Measurements from ENCODE around the gene MCAT.
"Not testable (repeated sequence)": the region's sequence is repeated elsewhere in the genome, so short reads cannot be mapped to it uniquely, and the experiment has no call there.

Gene MCAT

DNA sequence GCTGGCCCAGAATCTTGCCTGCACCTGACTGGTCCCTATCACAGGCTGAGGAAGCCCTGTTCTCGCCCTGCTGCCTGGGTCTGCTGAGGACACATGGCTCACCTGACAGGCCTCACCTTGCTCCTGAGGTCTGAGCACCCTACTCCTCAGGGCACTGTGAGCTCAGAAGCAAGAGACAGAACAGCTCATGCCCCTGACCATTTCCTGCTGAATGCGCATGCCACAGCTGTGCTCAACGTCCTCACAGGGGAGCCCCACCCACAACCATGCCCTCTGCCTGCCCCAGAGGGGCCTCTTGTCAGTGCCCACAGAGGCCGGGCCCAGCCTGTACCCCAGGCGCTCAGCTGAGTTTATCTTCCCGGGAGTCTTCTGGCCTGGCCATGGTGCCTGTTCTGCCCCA, 5.4 kb upstream of the MCAT start:
- no peak for DNase-seq (ENCODE audit: low read depth)
- H3K4me3 ChIP-seq (ENCODE audit: low read depth, low read length), result no peak overlapping the region
- in situ Hi-C loops (cut with HindIII; ENCODE audit: low sequenced_read_pairs), result no loop called here
- TF ChIP-seq, protein P1, sequence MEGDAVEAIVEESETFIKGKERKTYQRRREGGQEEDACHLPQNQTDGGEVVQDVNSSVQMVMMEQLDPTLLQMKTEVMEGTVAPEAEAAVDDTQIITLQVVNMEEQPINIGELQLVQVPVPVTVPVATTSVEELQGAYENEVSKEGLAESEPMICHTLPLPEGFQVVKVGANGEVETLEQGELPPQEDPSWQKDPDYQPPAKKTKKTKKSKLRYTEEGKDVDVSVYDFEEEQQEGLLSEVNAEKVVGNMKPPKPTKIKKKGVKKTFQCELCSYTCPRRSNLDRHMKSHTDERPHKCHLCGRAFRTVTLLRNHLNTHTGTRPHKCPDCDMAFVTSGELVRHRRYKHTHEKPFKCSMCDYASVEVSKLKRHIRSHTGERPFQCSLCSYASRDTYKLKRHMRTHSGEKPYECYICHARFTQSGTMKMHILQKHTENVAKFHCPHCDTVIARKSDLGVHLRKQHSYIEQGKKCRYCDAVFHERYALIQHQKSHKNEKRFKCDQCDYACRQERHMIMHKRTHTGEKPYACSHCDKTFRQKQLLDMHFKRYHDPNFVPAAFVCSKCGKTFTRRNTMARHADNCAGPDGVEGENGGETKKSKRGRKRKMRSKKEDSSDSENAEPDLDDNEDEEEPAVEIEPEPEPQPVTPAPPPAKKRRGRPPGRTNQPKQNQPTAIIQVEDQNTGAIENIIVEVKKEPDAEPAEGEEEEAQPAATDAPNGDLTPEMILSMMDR (IDR thresholded peaks at IDR 0.05; ENCODE audit: low read depth, low read length, missing control alignments), result no peak

DNA sequence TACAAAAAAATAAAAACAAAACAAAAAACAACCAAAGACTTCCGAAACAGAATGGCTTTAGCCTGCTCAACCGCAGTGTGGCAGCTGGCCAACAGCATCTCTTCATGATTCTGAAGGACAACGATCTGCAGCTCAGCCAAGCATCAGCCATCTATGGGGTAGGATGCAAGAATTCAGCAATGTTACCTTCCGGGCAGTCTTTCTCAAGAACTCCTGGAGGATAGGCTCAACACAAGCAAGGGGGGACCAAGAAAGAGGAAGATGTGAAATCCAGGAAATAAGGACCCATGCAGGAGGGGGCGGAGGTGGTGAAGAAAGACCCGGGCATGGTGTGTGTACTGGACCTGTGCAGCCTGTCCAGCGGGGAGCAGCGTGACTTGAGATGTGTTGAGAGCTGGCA, 4.6 kb upstream of the MCAT start:
- in situ Hi-C loops (cut with HindIII; ENCODE audit: low sequenced_read_pairs), result no loop called here
- DNase-seq (ENCODE audit: low read depth), result no peak

DNA sequence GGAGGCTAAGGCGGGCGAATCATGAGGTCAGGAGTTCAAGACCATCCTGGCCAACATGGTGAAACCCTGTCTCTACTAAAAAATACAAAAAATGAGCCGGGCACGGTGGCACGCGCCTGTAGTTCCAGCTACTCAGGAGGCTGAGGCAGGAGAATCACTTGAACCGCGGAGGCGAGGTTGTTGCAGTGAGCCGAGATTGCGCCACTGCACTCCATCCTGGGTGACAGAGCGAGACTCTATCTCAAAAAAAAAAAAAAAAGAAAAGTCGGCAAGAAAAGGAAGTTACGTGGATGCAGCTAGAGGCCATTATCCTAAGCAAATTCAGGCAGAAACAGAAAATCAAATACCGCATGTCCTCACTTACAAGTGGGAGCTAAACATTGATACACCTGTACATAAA, 3.1 kb upstream of the MCAT start:
- DNase-seq (ENCODE audit: low read depth); in situ Hi-C loops (cut with HindIII; ENCODE audit: low sequenced_read_pairs); H3K4me3 ChIP-seq (ENCODE audit: low read depth, low read length): not testable (repeated sequence)

More for the DNA sequence above, 4.6 kb upstream of the MCAT start:
- no peak overlapping the region for H3K4me3 ChIP-seq (ENCODE audit: low read depth, low read length)
- TF ChIP-seq, protein P1 (IDR thresholded peaks at IDR 0.05; ENCODE audit: low read depth, low read length, missing control alignments), result no peak

DNA sequence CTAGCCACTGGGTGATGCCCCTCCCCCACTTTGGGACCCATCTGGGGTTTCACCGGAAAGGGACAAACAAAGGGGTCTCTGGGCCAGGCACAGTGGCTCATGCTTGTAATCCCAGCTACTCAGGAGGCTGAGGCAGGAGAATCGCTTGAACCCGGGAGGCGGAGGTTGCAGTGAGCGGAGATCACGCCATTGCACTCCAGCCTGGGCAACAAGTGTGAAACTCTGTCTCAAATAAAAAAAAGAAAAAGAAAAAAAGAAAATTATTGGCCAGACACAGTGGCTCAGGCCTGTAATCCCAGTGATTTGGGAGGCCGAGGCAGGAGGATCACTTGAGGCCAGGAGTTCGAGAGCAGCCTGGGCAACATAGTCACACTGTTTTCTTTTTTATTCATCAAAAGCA, 2.2 kb upstream of the MCAT start:
- H3K4me3 ChIP-seq (ENCODE audit: low read depth, low read length); DNase-seq (ENCODE audit: low read depth); in situ Hi-C loops (cut with HindIII; ENCODE audit: low sequenced_read_pairs): not testable (repeated sequence)

DNA sequence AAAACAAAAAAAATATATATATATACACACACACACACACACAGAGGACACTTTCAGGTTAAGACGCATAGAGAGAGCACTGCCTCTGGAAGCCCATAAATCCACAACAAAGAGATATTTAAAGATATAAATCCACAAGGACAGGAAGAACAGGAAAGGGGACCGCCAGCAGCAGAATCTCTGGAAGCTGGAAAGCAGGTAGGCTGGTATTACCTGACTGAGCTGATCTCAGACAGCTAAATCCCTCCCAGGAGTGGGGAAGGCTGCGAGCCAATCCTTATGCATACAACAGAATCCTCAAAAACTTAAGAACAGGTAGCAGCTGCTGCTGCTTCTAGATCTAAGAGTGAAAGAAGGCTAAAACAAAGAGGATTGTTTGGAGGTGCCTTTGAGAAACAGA, 1.8 kb upstream of the MCAT start:
- DNase-seq (ENCODE audit: low read depth), result no peak
- H3K4me3 ChIP-seq (ENCODE audit: low read depth, low read length), result no peak overlapping the region
- in situ Hi-C loops (cut with HindIII; ENCODE audit: low sequenced_read_pairs), result no loop called here
- TF ChIP-seq, protein P1 (IDR thresholded peaks at IDR 0.05; ENCODE audit: low read depth, low read length, missing control alignments), result no peak

DNA sequence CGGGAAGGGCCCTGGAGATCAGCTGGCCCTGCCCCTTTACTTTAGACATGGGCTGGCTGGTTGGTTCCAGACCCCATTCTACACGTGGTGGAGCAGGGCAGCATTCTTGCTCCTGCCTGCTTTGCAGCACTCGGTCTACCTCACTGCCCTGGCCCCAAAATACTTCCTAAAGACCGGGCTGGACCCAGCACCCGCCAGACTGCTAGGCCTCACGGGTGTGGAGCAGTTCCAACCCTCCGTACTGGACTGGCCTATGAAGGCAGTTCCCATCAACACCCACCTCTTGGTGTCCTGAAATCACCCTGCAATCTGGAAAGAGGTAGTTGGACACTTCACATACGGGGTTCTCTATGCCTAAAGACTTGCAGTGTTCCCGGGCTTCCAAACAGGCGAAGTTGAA, 6.4 kb downstream of the MCAT start:
- no peak for DNase-seq (ENCODE audit: low read depth)
- no peak overlapping the region for H3K4me3 ChIP-seq (ENCODE audit: low read depth, low read length)
- in situ Hi-C loops (cut with HindIII; ENCODE audit: low sequenced_read_pairs), result no loop called here
- TF ChIP-seq, protein P1 (IDR thresholded peaks at IDR 0.05; ENCODE audit: low read depth, low read length, missing control alignments), result no peak

DNA sequence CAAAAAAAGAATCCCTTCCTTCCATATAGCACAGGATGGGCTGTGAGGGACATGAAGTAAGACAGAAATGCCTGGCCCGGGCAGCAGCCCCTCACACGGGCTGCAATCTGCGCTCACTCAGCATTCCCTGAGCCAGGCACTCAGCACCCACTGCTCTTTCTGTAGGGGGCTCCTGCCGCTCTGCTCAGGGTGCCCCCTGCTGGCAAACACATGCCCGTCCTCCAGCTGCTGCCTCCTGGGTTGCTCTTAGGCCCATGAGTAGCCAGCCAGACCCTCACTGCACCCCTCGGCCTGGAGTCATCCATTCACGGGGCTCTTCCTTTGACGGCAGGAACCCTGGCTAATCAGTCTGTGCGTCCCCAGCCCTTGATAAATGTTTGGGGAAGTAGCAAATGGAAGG, 6.9 kb downstream of the MCAT start:
- in situ Hi-C loops (cut with HindIII; ENCODE audit: low sequenced_read_pairs), result no loop called here
- H3K4me3 ChIP-seq (ENCODE audit: low read depth, low read length), result no peak overlapping the region
- TF ChIP-seq, protein P1 (IDR thresholded peaks at IDR 0.05; ENCODE audit: low read depth, low read length, missing control alignments), result peak; percentile 72
- DNase-seq (ENCODE audit: low read depth), result no peak

DNA sequence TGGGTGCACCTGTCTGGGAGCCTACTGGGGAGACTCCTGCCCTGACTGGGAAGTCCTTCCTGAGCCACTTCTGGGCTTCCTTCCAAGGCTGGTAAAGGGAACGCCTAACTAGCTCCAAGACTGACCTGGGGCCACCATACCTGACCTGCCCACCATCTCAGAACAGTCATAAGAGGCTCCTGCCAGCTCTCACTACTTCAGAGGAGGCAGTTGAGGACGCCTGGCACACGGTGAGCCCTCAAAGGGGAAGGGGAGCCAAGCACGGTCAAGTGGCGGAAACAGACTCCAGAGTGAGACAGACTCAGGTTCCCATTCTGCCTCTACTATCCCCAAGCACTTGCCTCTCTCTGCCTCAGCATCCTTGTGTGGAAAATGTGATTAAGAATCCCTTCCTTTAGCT, 7.6 kb downstream of the MCAT start:
- no peak overlapping the region for H3K4me3 ChIP-seq (ENCODE audit: low read depth, low read length)
- DNase-seq (ENCODE audit: low read depth), result no peak
- TF ChIP-seq, protein P1 (IDR thresholded peaks at IDR 0.05; ENCODE audit: low read depth, low read length, missing control alignments), result no peak
- in situ Hi-C loops (cut with HindIII; ENCODE audit: low sequenced_read_pairs), result no loop called here

All from astrocyte of the cerebellum (primary cell).